Transverse colon (tissue), 4 donors: ENCODE measurements around the gene SLC7A6OS. TPM values are rescaled to one million over a fixed set of nuclear protein-coding genes. Genes with fewer than 3 reads are reported as not detected.
A peak's percentile ranks its signal among the peaks of the same experiment; 100 is the strongest.

Source experiments
- DNase-seq: peaks from one replicate; pipeline ENCODE4 v3.0.0-alpha.2; 2019
- H3K27ac ChIP-seq, 4 donors: fragments of 200-600 bp; sonication (generic); 2 replicates each; pipeline ENCODE4 v1.5.1; 2016 to 2018; ENCODE audit warnings: inconsistent platforms in 4 of 4
- H3K27me3 ChIP-seq: fragments of 200-600 bp; sonication (generic); 2 replicates; pipeline ENCODE4 v1.5.1; 2017; ENCODE audit warnings: inconsistent platforms
- H3K36me3 ChIP-seq, 4 donors: fragments of 200-600 bp; sonication (generic); 2 replicates each; pipeline ENCODE4 v1.5.1; 2017 to 2019; ENCODE audit warnings: inconsistent platforms in 4 of 4
- H3K4me1 ChIP-seq, 4 donors: fragments of 200-600 bp; sonication (generic); 2 replicates each; pipeline ENCODE4 v1.5.1; 2017 to 2020; ENCODE audit warnings: inconsistent platforms in 4 of 4
- H3K4me3 ChIP-seq, 4 donors: fragments of 200-600 bp; sonication (generic); 1 replicate in 1 of 4; 2 replicates in 3 of 4; pipeline versions ENCODE4 v1.5.1 to v1.6.1; 2017 to 2019; ENCODE audit warnings: inconsistent platforms in 4 of 4
- H3K9me3 ChIP-seq, 2 donors: fragments of 200-600 bp; sonication (generic); 2 replicates each; pipeline ENCODE4 v1.5.1; 2017 to 2019; ENCODE audit warnings: inconsistent platforms in 2 of 2
- EP300 ChIP-seq: sonication (generic); formaldehyde crosslinking; IDR thresholded peaks from one replicate; pipeline ENCODE4 v1.6.1; 2017; ENCODE audit warnings: antibody characterized with exemption, low read depth
- POLR2A ChIP-seq: fragments of 450-650 bp; IDR thresholded peaks from one replicate; pipeline ENCODE4 v1.6.1; 2016; ENCODE audit warnings: antibody characterized with exemption, mild to moderate bottlenecking, moderate library complexity
- POLR2AphosphoS5 ChIP-seq, 3 donors: sonication (generic); formaldehyde crosslinking; IDR thresholded peaks; one replicate each; pipeline ENCODE4 v1.6.1; 2016; ENCODE audit warnings: antibody characterized with exemption in 3 of 3
- WGBS, 2 donors: methylation state at CpG; one replicate each; pipeline ENCODE4 v1.1.5; 2018; ENCODE audit warnings: low coverage in 1 of 2; 5-methylcytosine and 5-hydroxymethylcytosine counted together
- in situ Hi-C, 4 donors: fragments of 200-750 bp; cut with MboI; loops; one replicate each; pipeline versions ENCODE4 v1.15.0 to v1.15.1; 2017; ENCODE audit warnings: low sequenced_read_pairs in 3 of 4, low pct_ligation_motif_present in 1 of 4, low pct_unique_long_range_greater_than_20kb in 1 of 4
- intact Hi-C: fragments of 100-400 bp; cut with DNase I; formaldehyde crosslinking; loops from one replicate; pipeline ENCODE4 v1.15.1; 2023; ENCODE audit warnings: low total_unique reads
- total RNA-seq, 4 donors: library from RNA; depleted of rRNA; stranded (reverse); fragments of >200 nt; gene quantifications; one replicate each; pipeline ENCODE4 v1.1.0, GENCODE V29; 2016
- TF ChIP-seq, protein P1 (sequence below), 5 experiments: fragments of 200-600 bp in 3 of 5; fragments of 450-650 bp in 2 of 5; sonication (generic) in 3 of 5; IDR thresholded peaks; 1 replicate in 2 of 5; 2 replicates in 3 of 5; pipeline ENCODE4 v1.5.1; 2016 to 2017; ENCODE audit warnings: antibody characterized with exemption in 5 of 5, inconsistent platforms in 3 of 5, mild to moderate bottlenecking in 2 of 5, moderate library complexity in 1 of 5

SLC7A6OS gene
- total RNA-seq, 4 donors from 2014 or later, result 7.8 to 49.0 (median 15.3) TPM

DNA sequence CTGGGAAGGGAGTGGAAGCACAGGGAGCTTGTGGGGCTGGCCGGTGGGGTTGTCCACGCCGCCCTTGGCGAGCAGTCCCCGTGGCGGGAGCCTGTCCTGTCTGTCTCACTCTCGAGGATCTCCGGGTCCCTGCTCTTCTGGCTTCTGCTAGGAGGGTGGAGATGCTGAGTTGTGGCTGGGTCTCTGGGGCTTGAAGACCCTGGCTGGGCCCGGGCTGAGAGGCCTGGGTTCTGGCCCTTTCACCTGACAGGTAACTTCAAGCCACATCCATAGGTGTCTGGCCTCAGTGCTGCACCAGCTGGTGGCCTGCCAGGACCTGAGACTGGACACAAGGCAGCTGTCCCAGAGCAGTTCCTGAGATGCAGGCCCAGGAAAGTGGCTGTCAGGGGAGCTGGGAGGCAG lies 46.8 kb upstream of the SLC7A6OS start:
- intact Hi-C loops, result no loop called here
- Histone ChIP-seq H3K27ac (no peak overlapping the region), H3K27me3 (no peaks in the 10 kb centered on the region), H3K9me3 (no peaks in the 10 kb centered on the region), H3K4me1 (peaks cover 0 to 18% (median 0%) of the 10 kb centered on the region in 4 donors), H3K4me3 (no peak overlapping the region), H3K36me3 (peaks cover 0 to 21% (median 7%) of the 10 kb centered on the region in 4 donors)
- DNase-seq, result no peak
- TF ChIP-seq EP300, result no peak
- 78% methylated on average over 9 of the region's 9 CpGs; no CpG with 5 or more reads in 1 of the 2 donors for WGBS, 2 donors
- in situ Hi-C loops, result no loop called here

- H3K4me3 ChIP-seq, result no peak overlapping the region
- H3K4me1 ChIP-seq, result peaks cover 0 to 18% (median 0%) of the 10 kb centered on the region in 4 donors
- H3K36me3 ChIP-seq, result peaks cover 0 to 21% (median 7%) of the 10 kb centered on the region in 4 donors
- in situ Hi-C loops, result no loop called here
- no peak for TF ChIP-seq POLR2A
- no peak for TF ChIP-seq POLR2AphosphoS5 (IDR thresholded peaks at IDR 0.05)
- TF ChIP-seq EP300, result no peak
- TF ChIP-seq, protein P1, sequence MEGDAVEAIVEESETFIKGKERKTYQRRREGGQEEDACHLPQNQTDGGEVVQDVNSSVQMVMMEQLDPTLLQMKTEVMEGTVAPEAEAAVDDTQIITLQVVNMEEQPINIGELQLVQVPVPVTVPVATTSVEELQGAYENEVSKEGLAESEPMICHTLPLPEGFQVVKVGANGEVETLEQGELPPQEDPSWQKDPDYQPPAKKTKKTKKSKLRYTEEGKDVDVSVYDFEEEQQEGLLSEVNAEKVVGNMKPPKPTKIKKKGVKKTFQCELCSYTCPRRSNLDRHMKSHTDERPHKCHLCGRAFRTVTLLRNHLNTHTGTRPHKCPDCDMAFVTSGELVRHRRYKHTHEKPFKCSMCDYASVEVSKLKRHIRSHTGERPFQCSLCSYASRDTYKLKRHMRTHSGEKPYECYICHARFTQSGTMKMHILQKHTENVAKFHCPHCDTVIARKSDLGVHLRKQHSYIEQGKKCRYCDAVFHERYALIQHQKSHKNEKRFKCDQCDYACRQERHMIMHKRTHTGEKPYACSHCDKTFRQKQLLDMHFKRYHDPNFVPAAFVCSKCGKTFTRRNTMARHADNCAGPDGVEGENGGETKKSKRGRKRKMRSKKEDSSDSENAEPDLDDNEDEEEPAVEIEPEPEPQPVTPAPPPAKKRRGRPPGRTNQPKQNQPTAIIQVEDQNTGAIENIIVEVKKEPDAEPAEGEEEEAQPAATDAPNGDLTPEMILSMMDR (IDR thresholded peaks at IDR 0.05), result no peak
- no peaks in the 10 kb centered on the region for H3K9me3 ChIP-seq
- H3K27ac ChIP-seq, result no peak overlapping the region
- intact Hi-C loops, result no loop called here
- H3K27me3 ChIP-seq, result no peaks in the 10 kb centered on the region
- DNase-seq, result no peak
- WGBS, 2 donors, result 85% methylated on average over 5 of the region's 5 CpGs; no CpG with 5 or more reads in 1 of the 2 donors
Observed at GRCh38 chr16:68356919-68357286, 46.2 kb upstream of the SLC7A6OS start.

GRCh38 chr16:68356249-68356918 lies 45.6 kb upstream of the SLC7A6OS start:
- peak overlapping the region in 1 of 4 donors; percentile 18 for H3K27ac ChIP-seq
- peak; percentile 78 for DNase-seq
- WGBS, 2 donors, result 53% methylated on average over 22 of the region's 28 CpGs; no CpG with 5 or more reads in 1 of the 2 donors
- no peaks in the 10 kb centered on the region for H3K9me3 ChIP-seq
- no peaks in the 10 kb centered on the region for H3K27me3 ChIP-seq
- TF ChIP-seq POLR2AphosphoS5 (IDR thresholded peaks at IDR 0.05) (peak in 1 of 3 donors; percentile 25), EP300 (no peak)
- H3K4me1 ChIP-seq, result peaks cover 3 to 22% (median 4%) of the 10 kb centered on the region in 4 donors
- no peak overlapping the region for H3K4me3 ChIP-seq
- peaks cover 0 to 21% (median 7%) of the 10 kb centered on the region in 4 donors for H3K36me3 ChIP-seq
- in situ Hi-C loops (no loop called here), intact Hi-C loops (no loop called here)

DNA sequence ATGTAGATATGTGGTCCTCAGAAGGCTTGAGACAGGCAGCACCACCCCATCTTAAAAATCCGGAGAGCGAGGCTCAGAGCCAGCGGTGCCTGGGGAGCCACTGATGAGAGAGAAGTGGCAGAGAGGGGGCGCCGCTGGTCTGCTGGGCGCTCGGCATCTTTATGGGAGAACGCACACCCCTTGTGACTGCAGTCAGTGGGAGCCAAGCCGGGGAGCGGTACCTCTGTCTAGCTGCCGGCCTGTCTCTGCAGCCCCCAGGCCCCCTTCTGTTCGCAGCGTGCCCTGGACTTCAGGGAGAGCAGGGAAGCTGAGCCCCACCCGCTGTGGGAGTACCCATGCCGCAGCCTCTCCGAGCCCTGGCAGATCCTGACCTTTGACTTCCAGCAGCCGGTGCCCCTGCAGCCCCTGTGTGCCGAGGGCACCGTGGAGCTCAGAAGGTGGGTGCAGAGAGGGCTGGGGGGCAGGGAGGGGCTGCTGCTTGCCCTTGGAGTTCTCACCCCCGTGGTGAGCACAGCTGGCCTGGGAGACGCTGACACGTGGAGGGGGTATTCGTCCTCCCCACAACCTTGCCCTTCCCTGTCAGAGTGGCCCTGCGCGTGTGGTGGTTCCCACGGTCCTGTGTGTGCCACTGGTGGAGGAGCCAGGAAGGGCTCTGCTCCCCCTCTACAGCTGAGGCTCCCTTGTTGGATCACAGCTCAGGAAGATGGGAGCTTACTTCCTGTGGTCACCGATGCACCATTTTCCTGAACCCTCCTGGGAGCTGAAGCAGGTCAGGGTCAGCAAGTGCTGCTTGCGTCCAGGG lies 44.9 kb upstream of the SLC7A6OS start:
- no peaks in the 10 kb centered on the region for H3K27me3 ChIP-seq
- TF ChIP-seq POLR2AphosphoS5 (IDR thresholded peaks at IDR 0.05) (no peak), POLR2A (no peak)
- peaks cover 0 to 21% (median 7%) of the 10 kb centered on the region in 4 donors for H3K36me3 ChIP-seq
- no peak for DNase-seq
- in situ Hi-C loops (no loop called here), intact Hi-C loops (no loop called here)
- no peaks in the 10 kb centered on the region for H3K9me3 ChIP-seq
- WGBS, 2 donors, result 84% methylated on average over 28 of the region's 28 CpGs; no CpG with 5 or more reads in 1 of the 2 donors
- no peak overlapping the region for H3K4me3 ChIP-seq
- H3K4me1 ChIP-seq, result peaks cover 4 to 25% (median 7%) of the 10 kb centered on the region in 4 donors
- H3K27ac ChIP-seq, result peak overlapping the region in 1 of 4 donors; percentile 18

DNA sequence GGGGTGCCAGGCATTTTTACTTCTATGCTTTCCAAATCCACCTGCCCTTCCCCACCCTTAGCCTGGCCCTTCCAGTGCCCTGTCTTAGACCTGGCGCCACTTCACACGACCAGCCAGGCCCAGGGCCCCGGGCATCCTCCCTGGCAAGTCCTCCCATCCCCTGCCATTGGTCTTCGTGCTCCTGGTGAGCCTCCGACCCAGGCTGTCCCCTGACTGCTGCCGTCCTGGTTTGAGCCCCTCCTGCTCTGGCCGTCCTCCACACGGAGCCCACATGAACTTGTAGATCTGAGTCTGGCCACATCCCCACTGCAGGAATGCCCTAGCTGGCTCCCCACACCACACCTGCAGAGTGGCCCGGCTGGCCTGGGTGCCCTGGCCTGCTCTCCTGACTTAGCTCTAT lies 44.1 kb upstream of the SLC7A6OS start:
- peaks cover 0 to 21% (median 7%) of the 10 kb centered on the region in 4 donors for H3K36me3 ChIP-seq
- H3K27ac ChIP-seq, result no peak overlapping the region
- TF ChIP-seq, protein P1 (IDR thresholded peaks at IDR 0.05), result no peak
- TF ChIP-seq EP300 (no peak), POLR2AphosphoS5 (IDR thresholded peaks at IDR 0.05) (no peak), POLR2A (no peak)
- WGBS, 2 donors, result 93 to 97% methylated on average over 5 to 9 of the region's 9 CpGs
- intact Hi-C loops, result no loop called here
- no peak for DNase-seq
- no peak overlapping the region for H3K4me3 ChIP-seq
- in situ Hi-C loops, result no loop called here
- peaks cover 4 to 25% (median 7%) of the 10 kb centered on the region in 4 donors for H3K4me1 ChIP-seq
- no peaks in the 10 kb centered on the region for H3K9me3 ChIP-seq
- H3K27me3 ChIP-seq, result no peaks in the 10 kb centered on the region
